Parathyroid adenoma (tissue), 2 donors: ENCODE results near the gene MPPED1.

ENCODE experiments used
- H2AFZ ChIP-seq: fragments of 300-600 bp; sonication (generic); one replicate; pipeline ENCODE4 v1.7.0; 2017; ENCODE audit warnings: antibody characterized with exemption, mild to moderate bottlenecking
- H3K27ac ChIP-seq: fragments of 300-600 bp; sonication (generic); one replicate; pipeline ENCODE4 v1.7.0; 2017
- H3K27me3 ChIP-seq: fragments of 300-600 bp; sonication (generic); one replicate; pipeline ENCODE4 v1.7.0; 2017; ENCODE audit warnings: low read length; ENCODE audit not compliant: control insufficient read depth, insufficient read depth
- H3K36me3 ChIP-seq: fragments of 300-600 bp; sonication (generic); one replicate; pipeline ENCODE4 v1.7.0; 2017; ENCODE audit warnings: low read length; ENCODE audit not compliant: control insufficient read depth, insufficient read depth
- H3K4me1 ChIP-seq: fragments of 300-600 bp; sonication (generic); one replicate; pipeline ENCODE4 v1.7.0; 2017; ENCODE audit warnings: control low read depth
- H3K4me2 ChIP-seq: fragments of 300-600 bp; sonication (generic); one replicate; pipeline ENCODE4 v1.7.0; 2017; ENCODE audit warnings: low read length
- H3K4me3 ChIP-seq: fragments of 300-600 bp; sonication (generic); one replicate; pipeline ENCODE4 v1.7.0; 2017; ENCODE audit warnings: low read depth, low read length
- H3K79me2 ChIP-seq: fragments of 300-600 bp; sonication (generic); one replicate; pipeline ENCODE4 v1.7.0; 2017; ENCODE audit warnings: control low read depth
- H3K9ac ChIP-seq: fragments of 300-600 bp; sonication (generic); one replicate; pipeline ENCODE4 v1.7.0; 2017; ENCODE audit warnings: mild to moderate bottlenecking
- H3K9me3 ChIP-seq: fragments of 300-600 bp; sonication (generic); one replicate; pipeline ENCODE4 v1.7.0; 2017; ENCODE audit warnings: low read length; ENCODE audit not compliant: control insufficient read depth
- TF ChIP-seq, protein P1 (sequence below): fragments of 300-600 bp; sonication (generic); IDR thresholded peaks from one replicate; pipeline ENCODE4 v1.7.0; 2017; ENCODE audit warnings: antibody characterized with exemption, mild to moderate bottlenecking
- donor health status: primary hyperparathyroidism.

The MPPED1 gene

DNA sequence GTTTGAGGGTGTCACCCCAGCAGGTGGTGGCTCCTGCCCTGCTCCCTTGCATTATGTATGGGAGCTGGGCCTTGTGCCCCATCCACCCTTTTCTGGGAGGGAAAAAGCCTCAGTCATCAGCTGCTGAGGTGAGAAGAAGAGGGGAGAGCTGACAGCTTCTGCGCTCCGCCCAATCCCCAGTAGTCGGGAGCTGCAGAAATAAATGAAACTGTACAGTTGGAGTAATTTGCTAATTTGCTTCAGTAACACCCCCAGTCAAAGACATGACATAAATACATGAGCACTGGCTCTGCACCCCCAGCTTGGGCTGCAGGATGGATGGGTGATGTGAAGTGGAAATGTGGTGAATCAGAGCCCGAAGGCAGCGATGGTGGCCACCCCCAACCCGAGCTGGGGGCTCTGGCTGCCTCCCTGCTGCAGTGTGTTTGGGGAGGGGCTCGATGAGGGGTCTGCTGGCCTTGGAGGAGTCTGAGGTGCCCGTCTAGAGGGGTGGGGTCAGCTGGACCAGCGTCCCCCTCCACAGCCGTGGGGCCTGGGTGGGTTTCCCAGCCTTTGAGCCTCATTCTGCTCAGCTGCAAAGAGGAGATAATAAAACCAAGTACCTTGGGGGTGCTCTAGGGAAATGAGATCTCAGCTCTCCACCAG is 59.2 kb downstream of the MPPED1 start:
- no peaks in the 10 kb centered on the region for H3K4me1 ChIP-seq
- no peak overlapping the region for H2AFZ ChIP-seq
- H3K4me2 ChIP-seq = no peak overlapping the region
- no peak overlapping the region for H3K9ac ChIP-seq
- H3K9me3 ChIP-seq = no peaks in the 10 kb centered on the region
- H3K4me3 ChIP-seq = no peak overlapping the region
- no peaks in the 10 kb centered on the region for H3K79me2 ChIP-seq
- TF ChIP-seq, protein P1, sequence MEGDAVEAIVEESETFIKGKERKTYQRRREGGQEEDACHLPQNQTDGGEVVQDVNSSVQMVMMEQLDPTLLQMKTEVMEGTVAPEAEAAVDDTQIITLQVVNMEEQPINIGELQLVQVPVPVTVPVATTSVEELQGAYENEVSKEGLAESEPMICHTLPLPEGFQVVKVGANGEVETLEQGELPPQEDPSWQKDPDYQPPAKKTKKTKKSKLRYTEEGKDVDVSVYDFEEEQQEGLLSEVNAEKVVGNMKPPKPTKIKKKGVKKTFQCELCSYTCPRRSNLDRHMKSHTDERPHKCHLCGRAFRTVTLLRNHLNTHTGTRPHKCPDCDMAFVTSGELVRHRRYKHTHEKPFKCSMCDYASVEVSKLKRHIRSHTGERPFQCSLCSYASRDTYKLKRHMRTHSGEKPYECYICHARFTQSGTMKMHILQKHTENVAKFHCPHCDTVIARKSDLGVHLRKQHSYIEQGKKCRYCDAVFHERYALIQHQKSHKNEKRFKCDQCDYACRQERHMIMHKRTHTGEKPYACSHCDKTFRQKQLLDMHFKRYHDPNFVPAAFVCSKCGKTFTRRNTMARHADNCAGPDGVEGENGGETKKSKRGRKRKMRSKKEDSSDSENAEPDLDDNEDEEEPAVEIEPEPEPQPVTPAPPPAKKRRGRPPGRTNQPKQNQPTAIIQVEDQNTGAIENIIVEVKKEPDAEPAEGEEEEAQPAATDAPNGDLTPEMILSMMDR = no peak
- no peak overlapping the region for H3K27ac ChIP-seq
- H3K27me3 ChIP-seq = no peaks in the 10 kb centered on the region
- H3K36me3 ChIP-seq = no peaks in the 10 kb centered on the region

DNA sequence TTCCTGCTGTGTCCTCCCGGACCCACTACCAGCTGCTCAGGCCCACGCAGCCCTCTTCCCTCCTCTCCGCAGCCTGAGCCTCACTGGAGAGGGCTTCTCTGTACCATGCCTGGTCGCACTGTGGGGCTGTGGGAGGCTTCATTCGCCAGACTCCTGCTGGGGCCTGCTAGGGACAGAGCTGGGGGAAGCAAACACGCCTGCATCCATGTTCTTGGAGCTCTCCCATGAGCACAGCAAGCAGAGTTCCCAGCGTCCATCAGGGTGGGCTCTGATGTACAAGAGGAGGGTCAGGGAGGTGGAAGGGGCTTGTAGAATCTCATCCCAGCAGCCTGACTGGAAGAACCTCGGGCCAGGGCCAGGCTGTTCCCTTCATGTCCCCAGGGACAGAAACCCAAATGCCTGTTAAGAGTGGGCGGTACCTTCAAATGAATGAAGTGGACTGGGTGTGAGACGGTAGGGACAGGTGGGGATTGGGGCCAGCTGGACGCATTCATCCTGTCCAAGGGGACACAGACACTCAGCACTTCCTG is 59.9 kb downstream of the MPPED1 start:
- no peaks in the 10 kb centered on the region for H3K27me3 ChIP-seq
- no peak overlapping the region for H3K9ac ChIP-seq
- no peaks in the 10 kb centered on the region for H3K36me3 ChIP-seq
- no peak overlapping the region for H3K4me3 ChIP-seq
- no peaks in the 10 kb centered on the region for H3K4me1 ChIP-seq
- H3K9me3 ChIP-seq = no peaks in the 10 kb centered on the region
- H3K4me2 ChIP-seq = no peak overlapping the region
- no peaks in the 10 kb centered on the region for H3K79me2 ChIP-seq
- TF ChIP-seq, protein P1 = no peak
- no peak overlapping the region for H3K27ac ChIP-seq
- no peak overlapping the region for H2AFZ ChIP-seq

DNA sequence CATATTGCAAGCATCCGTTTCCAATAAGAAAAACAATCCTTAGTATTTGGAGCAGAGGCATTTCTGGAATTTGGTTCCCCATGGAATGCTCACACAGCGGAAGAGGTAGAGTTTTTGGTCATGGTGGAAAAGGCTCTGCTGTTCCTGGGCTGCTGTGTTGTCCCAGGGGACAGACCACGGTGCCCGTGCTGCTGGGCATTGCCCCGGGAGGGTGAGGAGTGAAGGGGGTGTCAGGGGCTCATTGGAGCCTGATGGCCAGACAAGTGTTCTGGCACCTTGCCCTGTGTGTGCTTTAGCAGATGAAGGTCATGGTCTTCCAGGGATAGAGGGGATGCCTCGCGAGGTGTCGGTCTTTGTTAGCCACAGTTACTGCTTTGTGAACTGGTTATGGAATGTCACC is 61.2 kb downstream of the MPPED1 start:
- Histone ChIP-seq H3K36me3 (no peaks in the 10 kb centered on the region), H2AFZ (no peak overlapping the region), H3K4me2 (no peak overlapping the region), H3K79me2 (no peaks in the 10 kb centered on the region), H3K27ac (no peak overlapping the region), H3K9ac (no peak overlapping the region), H3K27me3 (no peaks in the 10 kb centered on the region), H3K9me3 (no peaks in the 10 kb centered on the region), H3K4me3 (no peak overlapping the region), H3K4me1 (no peaks in the 10 kb centered on the region)
- TF ChIP-seq, protein P1 = no peak

DNA sequence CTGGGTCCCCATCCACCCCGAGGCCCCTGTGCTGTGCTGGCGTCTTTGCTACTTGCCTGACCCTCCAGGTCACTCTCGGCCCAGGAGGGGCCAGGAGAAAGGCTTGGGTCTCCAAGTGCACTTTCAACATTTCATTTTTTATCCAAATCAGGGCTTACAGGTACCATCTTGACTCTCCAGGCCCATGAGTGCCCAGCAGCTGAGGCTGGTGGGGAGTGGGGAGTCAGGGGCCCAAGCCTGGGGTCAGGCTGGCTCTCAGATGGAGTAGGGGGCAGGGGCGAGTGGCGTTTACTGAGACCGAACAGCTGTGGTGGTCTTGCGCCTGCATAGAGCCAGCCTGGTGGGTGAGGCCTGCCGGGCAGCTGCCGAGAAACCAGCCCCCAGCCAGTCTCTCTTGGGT is 61.6 kb downstream of the MPPED1 start:
- Histone ChIP-seq H3K9me3 (no peaks in the 10 kb centered on the region), H3K4me1 (no peaks in the 10 kb centered on the region), H2AFZ (no peak overlapping the region), H3K4me3 (no peak overlapping the region), H3K9ac (no peak overlapping the region), H3K79me2 (no peaks in the 10 kb centered on the region), H3K36me3 (no peaks in the 10 kb centered on the region), H3K4me2 (no peak overlapping the region), H3K27ac (no peak overlapping the region), H3K27me3 (no peaks in the 10 kb centered on the region)
- TF ChIP-seq, protein P1 = no peak
